ENCODE data around the gene IRF5. TPM values are rescaled to one million over a fixed set of nuclear protein-coding genes. Genes with fewer than 3 reads are reported as not detected.

Gene IRF5
- total and polyA plus RNA-seq, 10 of the 15 experiments (the other 5 are each of a cell fraction or from before 2014, with no cell fraction given): 5.4 to 90.3 (median 61.7) TPM

DNA sequence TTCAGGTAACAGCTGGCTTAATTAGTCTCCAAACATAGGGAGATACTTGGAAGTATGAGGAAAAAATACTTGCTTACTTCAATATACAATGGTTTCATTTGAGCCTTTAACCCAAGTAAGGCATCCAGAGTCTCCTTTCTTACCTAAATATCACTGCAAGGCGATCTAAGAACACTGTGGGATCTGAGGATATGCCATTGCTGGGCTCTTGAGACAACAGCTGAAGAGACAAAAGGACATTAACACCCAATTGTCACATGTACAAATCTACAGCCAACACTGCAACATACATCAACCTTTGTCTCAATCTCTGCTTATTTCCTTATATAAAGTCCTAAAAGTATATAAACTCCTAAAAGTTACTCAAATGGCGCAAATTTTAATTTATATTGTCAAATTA lies 44.4 kb downstream of the IRF5 start:
- DNase-seq (ENCODE audit: low read depth, low spot score): no peak
- TF ChIP-seq BRCA1 (IDR thresholded peaks at IDR 0.05; ENCODE audit: low read depth, low read length): no peak
- TF ChIP-seq HDAC2 (IDR thresholded peaks at IDR 0.05): no peak
- TF ChIP-seq ATF7 (IDR thresholded peaks at IDR 0.05; ENCODE audit: low read depth): no peak
- no peak for TF ChIP-seq NRF1 (conservative IDR thresholded peaks at IDR 0.05; ENCODE audit: low read depth, low read length)
- TF ChIP-seq, protein P1, sequence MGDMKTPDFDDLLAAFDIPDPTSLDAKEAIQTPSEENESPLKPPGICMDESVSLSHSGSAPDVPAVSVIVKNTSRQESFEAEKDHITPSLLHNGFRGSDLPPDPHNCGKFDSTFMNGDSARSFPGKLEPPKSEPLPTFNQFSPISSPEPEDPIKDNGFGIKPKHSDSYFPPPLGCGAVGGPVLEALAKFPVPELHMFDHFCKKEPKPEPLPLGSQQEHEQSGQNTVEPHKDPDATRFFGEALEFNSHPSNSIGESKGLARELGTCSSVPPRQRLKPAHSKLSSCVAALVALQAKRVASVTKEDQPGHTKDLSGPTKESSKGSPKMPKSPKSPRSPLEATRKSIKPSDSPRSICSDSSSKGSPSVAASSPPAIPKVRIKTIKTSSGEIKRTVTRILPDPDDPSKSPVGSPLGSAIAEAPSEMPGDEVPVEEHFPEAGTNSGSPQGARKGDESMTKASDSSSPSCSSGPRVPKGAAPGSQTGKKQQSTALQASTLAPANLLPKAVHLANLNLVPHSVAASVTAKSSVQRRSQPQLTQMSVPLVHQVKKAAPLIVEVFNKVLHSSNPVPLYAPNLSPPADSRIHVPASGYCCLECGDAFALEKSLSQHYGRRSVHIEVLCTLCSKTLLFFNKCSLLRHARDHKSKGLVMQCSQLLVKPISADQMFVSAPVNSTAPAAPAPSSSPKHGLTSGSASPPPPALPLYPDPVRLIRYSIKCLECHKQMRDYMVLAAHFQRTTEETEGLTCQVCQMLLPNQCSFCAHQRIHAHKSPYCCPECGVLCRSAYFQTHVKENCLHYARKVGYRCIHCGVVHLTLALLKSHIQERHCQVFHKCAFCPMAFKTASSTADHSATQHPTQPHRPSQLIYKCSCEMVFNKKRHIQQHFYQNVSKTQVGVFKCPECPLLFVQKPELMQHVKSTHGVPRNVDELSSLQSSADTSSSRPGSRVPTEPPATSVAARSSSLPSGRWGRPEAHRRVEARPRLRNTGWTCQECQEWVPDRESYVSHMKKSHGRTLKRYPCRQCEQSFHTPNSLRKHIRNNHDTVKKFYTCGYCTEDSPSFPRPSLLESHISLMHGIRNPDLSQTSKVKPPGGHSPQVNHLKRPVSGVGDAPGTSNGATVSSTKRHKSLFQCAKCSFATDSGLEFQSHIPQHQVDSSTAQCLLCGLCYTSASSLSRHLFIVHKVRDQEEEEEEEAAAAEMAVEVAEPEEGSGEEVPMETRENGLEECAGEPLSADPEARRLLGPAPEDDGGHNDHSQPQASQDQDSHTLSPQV (IDR thresholded peaks at IDR 0.05): no peak
- TF ChIP-seq TCF7 (IDR thresholded peaks at IDR 0.05; ENCODE audit: borderline replicate concordance): no peak
- TF ChIP-seq, protein P2, sequence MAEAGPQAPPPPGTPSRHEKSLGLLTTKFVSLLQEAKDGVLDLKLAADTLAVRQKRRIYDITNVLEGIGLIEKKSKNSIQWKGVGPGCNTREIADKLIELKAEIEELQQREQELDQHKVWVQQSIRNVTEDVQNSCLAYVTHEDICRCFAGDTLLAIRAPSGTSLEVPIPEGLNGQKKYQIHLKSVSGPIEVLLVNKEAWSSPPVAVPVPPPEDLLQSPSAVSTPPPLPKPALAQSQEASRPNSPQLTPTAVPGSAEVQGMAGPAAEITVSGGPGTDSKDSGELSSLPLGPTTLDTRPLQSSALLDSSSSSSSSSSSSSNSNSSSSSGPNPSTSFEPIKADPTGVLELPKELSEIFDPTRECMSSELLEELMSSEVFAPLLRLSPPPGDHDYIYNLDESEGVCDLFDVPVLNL (IDR thresholded peaks at IDR 0.05; ENCODE audit: low read depth, low read length): no peak
- no peak for TF ChIP-seq SPI1 (IDR thresholded peaks at IDR 0.05; ENCODE audit: borderline replicate concordance, insufficient read depth, low read depth, low read length)
- no peak for TF ChIP-seq KAT2A (conservative IDR thresholded peaks at IDR 0.05; ENCODE audit: control insufficient read depth, low read depth, low read length)
- TF ChIP-seq, protein P3, sequence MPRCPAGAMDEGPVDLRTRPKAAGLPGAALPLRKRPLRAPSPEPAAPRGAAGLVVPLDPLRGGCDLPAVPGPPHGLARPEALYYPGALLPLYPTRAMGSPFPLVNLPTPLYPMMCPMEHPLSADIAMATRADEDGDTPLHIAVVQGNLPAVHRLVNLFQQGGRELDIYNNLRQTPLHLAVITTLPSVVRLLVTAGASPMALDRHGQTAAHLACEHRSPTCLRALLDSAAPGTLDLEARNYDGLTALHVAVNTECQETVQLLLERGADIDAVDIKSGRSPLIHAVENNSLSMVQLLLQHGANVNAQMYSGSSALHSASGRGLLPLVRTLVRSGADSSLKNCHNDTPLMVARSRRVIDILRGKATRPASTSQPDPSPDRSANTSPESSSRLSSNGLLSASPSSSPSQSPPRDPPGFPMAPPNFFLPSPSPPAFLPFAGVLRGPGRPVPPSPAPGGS (IDR thresholded peaks at IDR 0.05; ENCODE audit: borderline replicate concordance, insufficient read depth, low read depth, low read length, poor library complexity, severe bottlenecking): no peak
- TF ChIP-seq, protein P4, sequence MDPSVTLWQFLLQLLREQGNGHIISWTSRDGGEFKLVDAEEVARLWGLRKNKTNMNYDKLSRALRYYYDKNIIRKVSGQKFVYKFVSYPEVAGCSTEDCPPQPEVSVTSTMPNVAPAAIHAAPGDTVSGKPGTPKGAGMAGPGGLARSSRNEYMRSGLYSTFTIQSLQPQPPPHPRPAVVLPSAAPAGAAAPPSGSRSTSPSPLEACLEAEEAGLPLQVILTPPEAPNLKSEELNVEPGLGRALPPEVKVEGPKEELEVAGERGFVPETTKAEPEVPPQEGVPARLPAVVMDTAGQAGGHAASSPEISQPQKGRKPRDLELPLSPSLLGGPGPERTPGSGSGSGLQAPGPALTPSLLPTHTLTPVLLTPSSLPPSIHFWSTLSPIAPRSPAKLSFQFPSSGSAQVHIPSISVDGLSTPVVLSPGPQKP (IDR thresholded peaks at IDR 0.05; ENCODE audit: low read depth, low read length): no peak
- TF ChIP-seq CREB1 (IDR thresholded peaks at IDR 0.05; ENCODE audit: low read depth): no peak
- TF ChIP-seq EGR1 (IDR thresholded peaks at IDR 0.05; ENCODE audit: borderline replicate concordance in 1 of 2, low read depth in 2 of 2, low read length in 2 of 2): no peak
- no peak for TF ChIP-seq RFX5 (IDR thresholded peaks at IDR 0.05; ENCODE audit: low read depth, low read length)
- no peak for TF ChIP-seq ZNF274 (IDR thresholded peaks at IDR 0.05; ENCODE audit: insufficient read depth, insufficient read length)
- TF ChIP-seq CHD1 (IDR thresholded peaks at IDR 0.05; ENCODE audit: low read depth, low read length): no peak
- no peak for TF ChIP-seq DPF2 (IDR thresholded peaks at IDR 0.05)
- Histone ChIP-seq H3K4me2 (ENCODE audit: control insufficient read depth, insufficient read depth) (no peak overlapping the region), H4K20me1 (ENCODE audit: control insufficient read depth, insufficient read depth) (no peaks in the 10 kb centered on the region), H3K4me3 (no peak overlapping the region), H3K9ac (ENCODE audit: control insufficient read depth, insufficient read depth, low read length) (no peak overlapping the region), H3K4me1 (ENCODE audit: control insufficient read depth, insufficient read depth, low read length) (no peaks in the 10 kb centered on the region), H3K79me2 (ENCODE audit: control insufficient read depth, insufficient read depth, low read length) (no peaks in the 10 kb centered on the region), H3K9me3 (replicated peaks; ENCODE audit: control insufficient read depth, insufficient read depth, low read length) (no peaks in the 10 kb centered on the region), H3K27ac (ENCODE audit: control insufficient read depth, insufficient read depth) (no peak overlapping the region), H2AFZ (ENCODE audit: control insufficient read depth, low read depth, low read length) (no peak overlapping the region), H3K27me3 (replicated peaks in 1 of 2; ENCODE audit: control insufficient read depth in 2 of 2, insufficient read depth in 2 of 2, low read length in 1 of 2) (no peaks in the 10 kb centered on the region), H3K36me3 (ENCODE audit: control insufficient read depth in 2 of 2, insufficient read depth in 2 of 2, low read length in 1 of 2) (peaks cover 11 to 44% of the 10 kb centered on the region in 2 experiments)
- no TSS peak for BruUV-seq (replicated peaks)
- no peak for FAIRE-seq
- in situ Hi-C loops (cut with MboI) (no loop called here), intact Hi-C loops (cut with micrococcal nuclease; ENCODE audit: unreplicated experiment) (no loop called here)
- ChIA-PET POLR2A (no interaction called here), RAD21 (ENCODE audit: unreplicated experiment) (interaction anchor here (1.3 kb wide), 1 partner anchor 109 kb away, joined by 4 read pairs; no protein-coding TSS in a partner anchor), SMC1A (ENCODE audit: uncharacterized antibody, unreplicated experiment) (interaction anchor here (0.7 to 3.0 kb wide), 5 partner anchors 12 to 109 kb away, joined by 3 to 10 read pairs (median 5); no protein-coding TSS in a partner anchor), CTCF (interaction anchor here (0.6 to 3.7 kb wide), 7 partner anchors 17 to 472 kb away, joined by 3 to 13 read pairs (median 3); no protein-coding TSS in a partner anchor)
- ATAC-seq: no peak
- WGBS (ENCODE audit: insufficient coverage, insufficient replicate concordance, low lambda C conversion rate, missing lambda C conversion rate): 96% methylated on average over 2 of the region's 2 CpGs
